Measurements from ENCODE around the gene LCE3E. TPM values are rescaled to one million over a fixed set of nuclear protein-coding genes. Genes with fewer than 3 reads are reported as not detected.

The LCE3E gene
- total RNA-seq = not detected
- not detected for polyA plus RNA-seq
- long read RNA-seq, donor 1 = 0 reads
- long read RNA-seq, donor 2 = 0 reads

GRCh38 chr1:152566681-152567080 lies at the start of gene LCE3E:
Gene LCE3E (minus strand): TSS chr1:152566780. CDS start chr1:152566208, 572 bp downstream.
- Histone ChIP-seq H3K9me3 (peaks cover 11% of the 10 kb centered on the region), H3K27ac (no peak within 1 kb of the TSS), H3K4me1 (no peaks in the 10 kb centered on the region), H3K36me3 (ENCODE audit: insufficient read depth in 1 of 2, low read depth in 1 of 2) (no peaks in the 10 kb centered on the region), H3K27me3 (ENCODE audit: insufficient read depth in 3 of 3, low read length in 2 of 3) (no peaks in the 10 kb centered on the region), H3K4me3 (no peak within 1 kb of the TSS)
- 75 to 90% (median 76%) methylated on average over 1 of the region's 1 CpG for WGBS, 3 donors
- TF ChIP-seq, protein P1, sequence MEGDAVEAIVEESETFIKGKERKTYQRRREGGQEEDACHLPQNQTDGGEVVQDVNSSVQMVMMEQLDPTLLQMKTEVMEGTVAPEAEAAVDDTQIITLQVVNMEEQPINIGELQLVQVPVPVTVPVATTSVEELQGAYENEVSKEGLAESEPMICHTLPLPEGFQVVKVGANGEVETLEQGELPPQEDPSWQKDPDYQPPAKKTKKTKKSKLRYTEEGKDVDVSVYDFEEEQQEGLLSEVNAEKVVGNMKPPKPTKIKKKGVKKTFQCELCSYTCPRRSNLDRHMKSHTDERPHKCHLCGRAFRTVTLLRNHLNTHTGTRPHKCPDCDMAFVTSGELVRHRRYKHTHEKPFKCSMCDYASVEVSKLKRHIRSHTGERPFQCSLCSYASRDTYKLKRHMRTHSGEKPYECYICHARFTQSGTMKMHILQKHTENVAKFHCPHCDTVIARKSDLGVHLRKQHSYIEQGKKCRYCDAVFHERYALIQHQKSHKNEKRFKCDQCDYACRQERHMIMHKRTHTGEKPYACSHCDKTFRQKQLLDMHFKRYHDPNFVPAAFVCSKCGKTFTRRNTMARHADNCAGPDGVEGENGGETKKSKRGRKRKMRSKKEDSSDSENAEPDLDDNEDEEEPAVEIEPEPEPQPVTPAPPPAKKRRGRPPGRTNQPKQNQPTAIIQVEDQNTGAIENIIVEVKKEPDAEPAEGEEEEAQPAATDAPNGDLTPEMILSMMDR (IDR thresholded peaks at IDR 0.05) = no peak
- no peak for ATAC-seq
- intact Hi-C loops (cut with DNase I) = no loop called here
- no peak for DNase-seq

- TF ChIP-seq, protein P1 (IDR thresholded peaks at IDR 0.05) = no peak
- intact Hi-C loops (cut with DNase I) = no loop called here
- DNase-seq = no peak
- no peak for ATAC-seq
- H3K4me3 ChIP-seq = no peak within 1 kb of the TSS
- peaks cover 9% of the 10 kb centered on the region for H3K9me3 ChIP-seq
- H3K4me1 ChIP-seq = no peaks in the 10 kb centered on the region
- 79 to 89% methylated on average over 1 of the region's 1 CpG; no CpG with 5 or more reads in 1 of the 3 donors for whole genome bisulfite sequencing, 3 donors
- H3K27me3 ChIP-seq (ENCODE audit: insufficient read depth in 3 of 3, low read length in 2 of 3) = no peaks in the 10 kb centered on the region
- no peaks in the 10 kb centered on the region for H3K36me3 ChIP-seq (ENCODE audit: insufficient read depth in 1 of 2, low read depth in 1 of 2)
- H3K27ac ChIP-seq = no peak within 1 kb of the TSS
Measured at GRCh38 chr1:152613511-152613910, 46.9 kb upstream of the LCE3E start, which contains the start of gene LCE3B. Gene LCE3B (plus strand): TSS chr1:152613811. CDS start chr1:152613811, 0 bp downstream.

DNA sequence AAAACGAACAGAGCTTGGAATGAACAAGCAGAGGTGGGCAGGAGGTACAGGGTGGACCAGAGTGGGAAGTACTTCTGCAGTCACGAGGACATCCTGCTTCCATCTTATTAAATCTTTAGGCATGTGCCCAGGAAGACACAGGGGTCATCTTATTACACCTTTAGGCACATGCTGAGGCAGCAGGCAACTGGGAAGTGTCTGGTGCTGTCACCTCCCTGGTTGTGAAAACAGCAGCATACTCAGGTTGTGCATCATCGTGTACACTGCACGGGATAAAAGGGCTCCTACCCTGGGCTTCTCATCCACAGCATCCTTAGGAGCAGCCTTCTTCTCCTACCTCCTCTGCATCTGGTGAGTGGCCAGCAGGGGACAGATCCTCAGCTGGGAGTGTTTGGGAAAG lies 33.4 kb upstream of the LCE3E start, which contains the start of gene LCE3C:
Gene LCE3C, plus strand, starts transcription at position 301 of the 400 bp plus-strand sequence. CDS start 498 bp downstream, outside the sequence.
- no peak within 1 kb of the TSS for H3K27ac ChIP-seq
- intact Hi-C loops (cut with DNase I) = no loop called here
- ATAC-seq (no peak), DNase-seq (no peak)
- no peaks in the 10 kb centered on the region for H3K9me3 ChIP-seq
- WGBS, 3 donors = 66 to 76% methylated on average over 4 of the region's 4 CpGs; no CpG with 5 or more reads in 1 of the 3 donors
- no peak within 1 kb of the TSS for H3K4me3 ChIP-seq
- no peaks in the 10 kb centered on the region for H3K27me3 ChIP-seq (ENCODE audit: insufficient read depth in 3 of 3, low read length in 2 of 3)
- TF ChIP-seq, protein P1 (IDR thresholded peaks at IDR 0.05) = no peak
- H3K4me1 ChIP-seq = no peaks in the 10 kb centered on the region
- H3K36me3 ChIP-seq (ENCODE audit: insufficient read depth in 1 of 2, low read depth in 1 of 2) = no peaks in the 10 kb centered on the region

DNA sequence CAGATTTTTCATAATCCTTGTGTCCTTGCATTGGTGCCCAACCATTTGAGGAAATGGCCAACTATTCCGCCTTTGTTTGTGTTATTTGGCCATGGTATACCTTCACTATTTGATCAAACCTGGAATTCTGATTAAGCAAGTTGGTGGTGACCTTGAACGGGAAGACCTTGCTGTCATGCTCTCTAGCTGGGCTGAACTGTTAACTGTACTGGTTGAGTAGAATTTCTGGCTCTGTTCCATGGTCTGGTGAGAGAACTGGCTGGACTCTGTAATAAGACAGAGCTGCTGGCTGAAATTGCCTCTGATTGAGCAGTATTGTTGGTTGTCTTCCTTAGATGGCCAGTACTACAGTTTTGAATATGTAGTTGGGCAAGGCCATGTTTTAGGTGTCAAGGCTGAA lies 30.4 kb upstream of the LCE3E start:
- intact Hi-C loops (cut with DNase I) = no loop called here
- WGBS, 3 donors = 84 to 88% methylated on average over 2 of the region's 2 CpGs; no CpG with 5 or more reads in 1 of the 3 donors
- H3K4me1 ChIP-seq = no peaks in the 10 kb centered on the region
- H3K27me3 ChIP-seq (ENCODE audit: insufficient read depth in 3 of 3, low read length in 2 of 3) = no peaks in the 10 kb centered on the region
- H3K36me3 ChIP-seq (ENCODE audit: insufficient read depth in 1 of 2, low read depth in 1 of 2) = no peaks in the 10 kb centered on the region
- TF ChIP-seq, protein P1 (IDR thresholded peaks at IDR 0.05) = no peak
- no peak for ATAC-seq
- DNase-seq = no peak
- H3K27ac ChIP-seq = no peak overlapping the region
- no peak overlapping the region for H3K4me3 ChIP-seq
- H3K9me3 ChIP-seq = no peaks in the 10 kb centered on the region

- TF ChIP-seq, protein P1 (IDR thresholded peaks at IDR 0.05) = no peak
- H3K27me3 ChIP-seq (ENCODE audit: insufficient read depth in 3 of 3, low read length in 2 of 3) = no peaks in the 10 kb centered on the region
- no peaks in the 10 kb centered on the region for H3K4me1 ChIP-seq
- no peak for ATAC-seq
- 51 to 64% methylated on average over 1 of the region's 1 CpG; no CpG with 5 or more reads in 1 of the 3 donors for WGBS, 3 donors
- DNase-seq = no peak
- H3K36me3 ChIP-seq (ENCODE audit: insufficient read depth in 1 of 2, low read depth in 1 of 2) = no peaks in the 10 kb centered on the region
- H3K9me3 ChIP-seq = no peaks in the 10 kb centered on the region
- H3K4me3 ChIP-seq = no peak overlapping the region
- intact Hi-C loops (cut with DNase I) = no loop called here
- H3K27ac ChIP-seq = no peak overlapping the region
Measured at GRCh38 chr1:152585586-152585985, 19.0 kb upstream of the LCE3E start.
